Glutamatergic neuron (in vitro differentiated cells): ENCODE results near the gene TEX48. TPM values are rescaled to one million over a fixed set of nuclear protein-coding genes. Genes with fewer than 3 reads are reported as not detected.
A peak's percentile ranks its signal among the peaks of the same experiment; 100 is the strongest.

Experiments
- DNase-seq: peaks from one replicate; pipeline ENCODE4 v3.0.0; 2022
- H3K27ac Mint-ChIP-seq: one replicate; pipeline ENCODE4 v1.8.0; 2020; ENCODE audit warnings: mild to moderate bottlenecking, mixed read lengths, inconsistent platforms; ENCODE audit not compliant: unreplicated experiment
- H3K27me3 Mint-ChIP-seq: one replicate; pipeline ENCODE4 v1.8.0; 2020; ENCODE audit warnings: mild to moderate bottlenecking, moderate library complexity, mixed read lengths, inconsistent platforms; ENCODE audit not compliant: unreplicated experiment
- H3K36me3 Mint-ChIP-seq: one replicate; pipeline ENCODE4 v1.8.0; 2020; ENCODE audit warnings: mild to moderate bottlenecking, mixed read lengths, inconsistent platforms; ENCODE audit not compliant: unreplicated experiment
- H3K4me1 Mint-ChIP-seq: one replicate; pipeline ENCODE4 v1.8.0; 2020; ENCODE audit warnings: mild to moderate bottlenecking, low read depth, mixed read lengths, inconsistent platforms; ENCODE audit not compliant: unreplicated experiment
- H3K4me3 Mint-ChIP-seq: one replicate; pipeline ENCODE4 v1.8.0; 2020; ENCODE audit warnings: mild to moderate bottlenecking, mixed read lengths, inconsistent platforms; ENCODE audit not compliant: unreplicated experiment
- H3K9me3 Mint-ChIP-seq: one replicate; pipeline ENCODE4 v1.8.0; 2020; ENCODE audit warnings: mild to moderate bottlenecking, moderate library complexity, mixed read lengths, inconsistent platforms; ENCODE audit not compliant: unreplicated experiment
- long read RNA-seq: library from polyadenylated mRNA; unstranded; transcript quantifications from one replicate; pipeline ENCODE4 v2.0.0, GENCODE V29; 2020; ENCODE audit not compliant: unreplicated experiment
- total RNA-seq: library from RNA; stranded (reverse); fragmentation: NEBNext Ultra II Directional; extraction: Animal tissue kit (Norgen Biotek cat#: 25700); gene quantifications from one replicate; pipeline ENCODE4 v1.2.1, GENCODE V29; 2021; ENCODE audit not compliant: unreplicated experiment
- TF ChIP-seq, protein P1 (sequence below): fragments of 200-600 bp; sonication (generic); IDR thresholded peaks from one replicate; pipeline ENCODE4 v1.5.0; 2021; ENCODE audit not compliant: partially characterized antibody, unreplicated experiment

TEX48 gene
- total RNA-seq = not detected
- long read RNA-seq = 0 reads

- no peaks in the 10 kb centered on the region for H3K27me3 Mint-ChIP-seq
- TF ChIP-seq, protein P1, sequence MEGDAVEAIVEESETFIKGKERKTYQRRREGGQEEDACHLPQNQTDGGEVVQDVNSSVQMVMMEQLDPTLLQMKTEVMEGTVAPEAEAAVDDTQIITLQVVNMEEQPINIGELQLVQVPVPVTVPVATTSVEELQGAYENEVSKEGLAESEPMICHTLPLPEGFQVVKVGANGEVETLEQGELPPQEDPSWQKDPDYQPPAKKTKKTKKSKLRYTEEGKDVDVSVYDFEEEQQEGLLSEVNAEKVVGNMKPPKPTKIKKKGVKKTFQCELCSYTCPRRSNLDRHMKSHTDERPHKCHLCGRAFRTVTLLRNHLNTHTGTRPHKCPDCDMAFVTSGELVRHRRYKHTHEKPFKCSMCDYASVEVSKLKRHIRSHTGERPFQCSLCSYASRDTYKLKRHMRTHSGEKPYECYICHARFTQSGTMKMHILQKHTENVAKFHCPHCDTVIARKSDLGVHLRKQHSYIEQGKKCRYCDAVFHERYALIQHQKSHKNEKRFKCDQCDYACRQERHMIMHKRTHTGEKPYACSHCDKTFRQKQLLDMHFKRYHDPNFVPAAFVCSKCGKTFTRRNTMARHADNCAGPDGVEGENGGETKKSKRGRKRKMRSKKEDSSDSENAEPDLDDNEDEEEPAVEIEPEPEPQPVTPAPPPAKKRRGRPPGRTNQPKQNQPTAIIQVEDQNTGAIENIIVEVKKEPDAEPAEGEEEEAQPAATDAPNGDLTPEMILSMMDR = peak; percentile 80
- no peak within 1 kb of the TSS for H3K4me3 Mint-ChIP-seq
- no peak within 1 kb of the TSS for H3K27ac Mint-ChIP-seq
- H3K9me3 Mint-ChIP-seq = peaks cover under 1% of the 10 kb centered on the region
- no peaks in the 10 kb centered on the region for H3K36me3 Mint-ChIP-seq
- no peaks in the 10 kb centered on the region for H3K4me1 Mint-ChIP-seq
- DNase-seq = peak; percentile 64
These were observed at the start of gene TEX48 for GRCh38 chr9:114681594-114682332. TEX48 (minus strand) TSS chr9:114682192; CDS start chr9:114671723, 10,469 bp downstream.

- Mint-ChIP-seq H3K27ac (no peak overlapping the region), H3K4me1 (no peaks in the 10 kb centered on the region), H3K9me3 (no peaks in the 10 kb centered on the region), H3K36me3 (no peaks in the 10 kb centered on the region), H3K4me3 (no peak overlapping the region), H3K27me3 (peaks cover 2% of the 10 kb centered on the region)
- TF ChIP-seq, protein P1 = no peak
- DNase-seq = no peak
These were observed 49.7 kb upstream of the TEX48 start for GRCh38 chr9:114731701-114732100.

- H3K4me1 Mint-ChIP-seq = no peaks in the 10 kb centered on the region
- no peak overlapping the region for H3K4me3 Mint-ChIP-seq
- H3K27me3 Mint-ChIP-seq = peaks cover 4% of the 10 kb centered on the region
- H3K27ac Mint-ChIP-seq = no peak overlapping the region
- no peak for DNase-seq
- TF ChIP-seq, protein P1 = no peak
- H3K36me3 Mint-ChIP-seq = no peaks in the 10 kb centered on the region
- no peaks in the 10 kb centered on the region for H3K9me3 Mint-ChIP-seq
These were observed 47.7 kb upstream of the TEX48 start for GRCh38 chr9:114729706-114730105.

GRCh38 chr9:114725930-114726329 lies 43.9 kb upstream of the TEX48 start:
- peaks cover 4% of the 10 kb centered on the region for H3K9me3 Mint-ChIP-seq

DNA sequence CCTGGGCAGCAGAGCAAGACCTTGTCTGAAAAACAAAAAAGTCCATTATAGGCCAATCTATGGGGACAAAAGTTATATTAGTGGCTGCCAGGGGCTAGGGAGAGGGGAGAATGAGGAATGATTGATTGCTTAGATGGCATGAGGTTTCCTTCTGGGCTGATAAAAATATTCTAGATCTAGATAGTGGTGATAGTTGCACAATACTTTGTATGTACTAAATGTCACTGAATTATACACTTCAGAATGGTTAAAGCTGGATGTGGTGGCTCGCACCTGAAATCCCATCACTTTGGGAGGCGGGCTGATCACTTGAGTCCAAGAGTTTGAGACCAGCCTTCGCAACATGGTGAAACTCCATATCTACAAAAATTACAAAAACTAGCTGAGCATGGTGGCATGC lies 42.8 kb upstream of the TEX48 start:
- Mint-ChIP-seq H3K27me3 (peaks cover 4% of the 10 kb centered on the region), H3K4me1 (peaks cover 15% of the 10 kb centered on the region), H3K27ac (no peak overlapping the region), H3K4me3 (no peak overlapping the region), H3K36me3 (peaks cover 5% of the 10 kb centered on the region), H3K9me3 (peaks cover 6% of the 10 kb centered on the region)
- TF ChIP-seq, protein P1 = no peak
- no peak for DNase-seq

More at GRCh38 chr9:114725930-114726329, 43.9 kb upstream of the TEX48 start:
- no peak for DNase-seq
- Mint-ChIP-seq H3K4me3 (no peak overlapping the region), H3K27ac (no peak overlapping the region), H3K27me3 (peaks cover 4% of the 10 kb centered on the region), H3K36me3 (peaks cover 5% of the 10 kb centered on the region), H3K4me1 (peaks cover 13% of the 10 kb centered on the region)
- TF ChIP-seq, protein P1 = no peak
